A673 (cell line): ENCODE measurements around the gene TMUB2. TPM values are rescaled to one million over a fixed set of nuclear protein-coding genes. Genes with fewer than 3 reads are reported as not detected.
A peak's percentile ranks its signal among the peaks of the same experiment; 100 is the strongest.

ENCODE experiments used
- BruUV-seq: library from RNA; stranded (reverse); fragments of 400-500 nt; replicated peaks from 2 replicates; lab custom pipeline; 2021; lab: Mats Ljungman, UMichigan
- CTCF ChIA-PET: fragments of 300-600 bp; sonication (Branson Sonifier 250); formaldehyde crosslinking; loops from one replicate; lab custom pipeline; 2022; ENCODE audit warnings: antibody characterized with exemption; lab: Charles Lee
- POLR2A ChIA-PET: fragments of 300-600 bp; sonication (Branson Sonifier 250); formaldehyde crosslinking; loops from one replicate; lab custom pipeline; 2022; ENCODE audit warnings: antibody characterized with exemption; ENCODE audit not compliant: low non-redundant PET; lab: Charles Lee
- DNase-seq: peaks from one replicate; pipeline ENCODE4 v3.0.0-alpha.2; 2015; ENCODE audit warnings: low spot score
- H3K27ac ChIP-seq: fragments of 200-600 bp; sonication (generic); 2 replicates; pipeline ENCODE4 v1.5.1; 2016; ENCODE audit warnings: mixed run types, low read depth, mild to moderate bottlenecking, mixed read lengths, antibody characterized with exemption, low read length; ENCODE audit not compliant: poor library complexity, severe bottlenecking
- H3K27me3 ChIP-seq: fragments of 200-600 bp; sonication (generic); replicated peaks from 2 replicates; pipeline ENCODE4 v1.6.1; 2017; ENCODE audit warnings: mixed run types, low read depth, mild to moderate bottlenecking, mixed read lengths, antibody characterized with exemption, low read length; ENCODE audit not compliant: insufficient read depth, poor library complexity
- H3K36me3 ChIP-seq: fragments of 200-600 bp; sonication (generic); 2 replicates; pipeline ENCODE4 v1.6.1; 2016; ENCODE audit warnings: mixed run types, mild to moderate bottlenecking, mixed read lengths, antibody characterized with exemption, low read length; ENCODE audit not compliant: insufficient read depth, poor library complexity, severe bottlenecking
- H3K4me1 ChIP-seq: fragments of 200-600 bp; sonication (generic); 2 replicates; pipeline ENCODE4 v1.6.1; 2017; ENCODE audit warnings: mixed run types, mild to moderate bottlenecking, mixed read lengths, antibody characterized with exemption, low read length; ENCODE audit not compliant: insufficient read depth, poor library complexity, severe bottlenecking
- H3K4me3 ChIP-seq: fragments of 200-600 bp; sonication (generic); 2 replicates; pipeline ENCODE4 v1.5.1; 2016; ENCODE audit warnings: low read depth, mixed run types, mild to moderate bottlenecking, mixed read lengths, low read length; ENCODE audit not compliant: poor library complexity, severe bottlenecking
- H3K9me3 ChIP-seq: fragments of 200-600 bp; sonication (generic); 2 replicates; pipeline ENCODE4 v1.6.1; 2016; ENCODE audit warnings: mixed run types, low read depth, mild to moderate bottlenecking, mixed read lengths, antibody characterized with exemption, low read length; ENCODE audit not compliant: poor library complexity, severe bottlenecking
- CTCF ChIP-seq: fragments of 300-800, 200-600 bp; sonication (generic); conservative IDR thresholded peaks from 2 replicates; pipeline ENCODE4 v1.5.1; 2017; ENCODE audit warnings: low read depth, mild to moderate bottlenecking, antibody characterized with exemption, low read length, moderate library complexity, mixed read lengths
- EZH2 ChIP-seq: fragments of 200-600 bp; sonication (generic); IDR thresholded peaks from 2 replicates; pipeline ENCODE4 v1.6.1; 2017; ENCODE audit warnings: borderline replicate concordance, low read depth, mild to moderate bottlenecking, mixed read lengths, antibody characterized with exemption, low read length; ENCODE audit not compliant: poor library complexity, severe bottlenecking
- intact Hi-C: fragments of 100-400 bp; cut with micrococcal nuclease; formaldehyde crosslinking; loops from one replicate; pipeline ENCODE4 v1.10.0; 2022; ENCODE audit not compliant: unreplicated experiment
- total RNA-seq: library from RNA; stranded (reverse); gene quantifications from 2 replicates; pipeline ENCODE4 v1.2.3, GENCODE V29; 2021

Gene TMUB2
- total RNA-seq, 1 experiment from 2014 or later, result 13.0 TPM

- Histone ChIP-seq H3K9me3 (no peaks in the 10 kb centered on the region), H3K36me3 (no peaks in the 10 kb centered on the region), H3K27ac (no peak overlapping the region), H3K27me3 (no peaks in the 10 kb centered on the region), H3K4me3 (no peak overlapping the region), H3K4me1 (peaks cover 9% of the 10 kb centered on the region)
- intact Hi-C loops, result no loop called here
- TF ChIP-seq EZH2 (no peak), CTCF (no peak)
- no peak for DNase-seq
- no TSS peak for BruUV-seq
- CTCF ChIA-PET, result no interaction called here
- POLR2A ChIA-PET, result no interaction called here
Measured at GRCh38 chr17:44184212-44184810, 2.5 kb upstream of the TMUB2 start.

- H3K27ac ChIP-seq, result peak overlapping the region; percentile 89
- no TSS peak for BruUV-seq
- TF ChIP-seq EZH2 (no peak), CTCF (no peak)
- ChIA-PET POLR2A (interaction anchor here (0.6 to 0.7 kb wide), 2 partner anchors 50 to 179 kb away, joined by 3 read pairs; no protein-coding TSS in a partner anchor), CTCF (no interaction called here)
- no peak for DNase-seq
- H3K36me3 ChIP-seq, result no peaks in the 10 kb centered on the region
- intact Hi-C loops, result no loop called here
- H3K9me3 ChIP-seq, result no peaks in the 10 kb centered on the region
- H3K27me3 ChIP-seq, result no peaks in the 10 kb centered on the region
- peak overlapping the region; percentile 80 for H3K4me3 ChIP-seq
- H3K4me1 ChIP-seq, result peaks cover 9% of the 10 kb centered on the region
Measured at GRCh38 chr17:44187131-44187899, 543 bp downstream of the TMUB2 start.

GRCh38 chr17:44188576-44189403, 2.0 kb downstream of the TMUB2 start:
- TF ChIP-seq CTCF, result no peak
- no peak for TF ChIP-seq EZH2
- Histone ChIP-seq H3K36me3 (peaks cover 2% of the 10 kb centered on the region), H3K9me3 (no peaks in the 10 kb centered on the region), H3K4me3 (no peak overlapping the region), H3K27ac (no peak overlapping the region), H3K4me1 (peaks cover 9% of the 10 kb centered on the region), H3K27me3 (no peaks in the 10 kb centered on the region)
- no TSS peak for BruUV-seq
- CTCF ChIA-PET, result no interaction called here
- POLR2A ChIA-PET, result no interaction called here
- DNase-seq, result no peak
- intact Hi-C loops, result no loop called here
